SK-N-SH treated with all-trans-retinoic acid at 6 μM for 48 hours (cell line): Measurements from ENCODE around the gene ELOA.

ENCODE experiments used
- ATAC-seq: fragments of 200-7000 bp; cut with Tn5 transposase; 3 replicates; pipeline ENCODE4 v1.9.1; 2020; ENCODE audit warnings: mild to moderate bottlenecking, moderate library complexity
- ARNTL ChIP-seq: fragments of 450-650 bp; formaldehyde crosslinking; IDR thresholded peaks from 2 replicates; pipeline ENCODE4 v1.5.0; 2020; ENCODE audit warnings: low read depth, mild to moderate bottlenecking, moderate library complexity, borderline replicate concordance
- BACH2 ChIP-seq: fragments of 250-450 bp; sonication (Bioruptor Pico); IDR thresholded peaks from 2 replicates; pipeline ENCODE4 v1.9.0; 2021; ENCODE audit warnings: mild to moderate bottlenecking, borderline replicate concordance
- CREB5 ChIP-seq: fragments of 250-450 bp; sonication (Bioruptor Pico); IDR thresholded peaks from 2 replicates; pipeline ENCODE4 v1.5.1; 2020; ENCODE audit warnings: low read depth, mild to moderate bottlenecking, moderate library complexity
- CSRNP3 ChIP-seq: fragments of 250-450 bp; sonication (Bioruptor Pico); IDR thresholded peaks from 2 replicates; pipeline ENCODE4 v1.5.1; 2021; ENCODE audit warnings: mild to moderate bottlenecking, moderate library complexity
- ISL1 ChIP-seq: fragments of 250-450 bp; sonication (Bioruptor Pico); IDR thresholded peaks from 2 replicates; pipeline ENCODE4 v2.1.2; 2022; ENCODE audit warnings: mild to moderate bottlenecking, moderate library complexity
- OSR1 ChIP-seq: fragments of 250-450 bp; sonication (Bioruptor Pico); IDR thresholded peaks from 2 replicates; pipeline ENCODE4 v1.8.0; 2022; ENCODE audit warnings: moderate library complexity, mild to moderate bottlenecking, inconsistent platforms
- PATZ1 ChIP-seq: fragments of 250-450 bp; sonication (Bioruptor Pico); IDR thresholded peaks from 2 replicates; pipeline ENCODE4 v1.8.0; 2020; ENCODE audit warnings: mild to moderate bottlenecking, moderate library complexity, borderline replicate concordance
- POU6F1 ChIP-seq: fragments of 250-450 bp; sonication (Bioruptor Pico); IDR thresholded peaks from 2 replicates; pipeline ENCODE4 v1.8.0; 2021; ENCODE audit warnings: low read depth, mild to moderate bottlenecking, moderate library complexity, borderline replicate concordance
- PPARA ChIP-seq: fragments of 250-450 bp; sonication (Bioruptor Pico); IDR thresholded peaks from 2 replicates; pipeline ENCODE4 v1.5.0; 2020; ENCODE audit warnings: mild to moderate bottlenecking, borderline replicate concordance
- SNAI2 ChIP-seq: fragments of 250-450 bp; sonication (Bioruptor Pico); IDR thresholded peaks from 2 replicates; pipeline ENCODE4 v1.5.0; 2020; ENCODE audit warnings: mild to moderate bottlenecking, moderate library complexity
- TCF4 ChIP-seq: fragments of 250-450 bp; sonication (Bioruptor Pico); IDR thresholded peaks from 2 replicates; pipeline ENCODE4 v1.8.0; 2021; ENCODE audit warnings: mild to moderate bottlenecking, moderate library complexity, borderline replicate concordance
- TOX ChIP-seq: fragments of 250-450 bp; sonication (Bioruptor Pico); IDR thresholded peaks from 2 replicates; pipeline ENCODE4 v1.8.0; 2021; ENCODE audit warnings: mild to moderate bottlenecking, moderate library complexity, borderline replicate concordance
- TSHZ2 ChIP-seq: fragments of 250-450 bp; sonication (Bioruptor Pico); IDR thresholded peaks from 2 replicates; pipeline ENCODE4 v1.5.0; 2020; ENCODE audit warnings: mild to moderate bottlenecking, moderate library complexity
- ZFP3 ChIP-seq: fragments of 250-450 bp; sonication (Bioruptor Pico); IDR thresholded peaks from 2 replicates; pipeline ENCODE4 v1.5.0; 2020; ENCODE audit warnings: mild to moderate bottlenecking, moderate library complexity
- ZFP30 ChIP-seq: fragments of 450-650 bp; formaldehyde crosslinking; IDR thresholded peaks from 2 replicates; pipeline ENCODE4 v1.5.0; 2022; ENCODE audit warnings: mild to moderate bottlenecking, moderate library complexity
- ZNF565 ChIP-seq: fragments of 450-650 bp; formaldehyde crosslinking; conservative IDR thresholded peaks from 2 replicates; pipeline ENCODE4 v1.5.0; 2020; ENCODE audit warnings: low read depth, mild to moderate bottlenecking, moderate library complexity
- ZNF70 ChIP-seq: fragments of 450-650 bp; formaldehyde crosslinking; IDR thresholded peaks from 2 replicates; pipeline ENCODE4 v1.5.0; 2020; ENCODE audit warnings: mild to moderate bottlenecking, moderate library complexity
- ZNF8 ChIP-seq: fragments of 450-650 bp; formaldehyde crosslinking; IDR thresholded peaks from 2 replicates; pipeline ENCODE4 v1.5.0; 2020; ENCODE audit warnings: mild to moderate bottlenecking, moderate library complexity

Gene ELOA

GRCh38 chr1:23772854-23773242, 29.6 kb downstream of the ELOA start (continued):
- TF ChIP-seq ZNF565 (CRISPR knock-in tag), result no peak
- TF ChIP-seq SNAI2 (CRISPR knock-in tag), result no peak
- TF ChIP-seq CSRNP3 (CRISPR knock-in tag), result no peak

GRCh38 chr1:23774174-23774880, 31.1 kb downstream of the ELOA start:
- ATAC-seq, result no peak
- no peak for TF ChIP-seq TOX (CRISPR knock-in tag)
- TF ChIP-seq TSHZ2 (CRISPR knock-in tag), result no peak
- TF ChIP-seq POU6F1 (CRISPR knock-in tag), result no peak
- no peak for TF ChIP-seq ISL1 (CRISPR knock-in tag)
- no peak for TF ChIP-seq ZNF70 (CRISPR knock-in tag)
- no peak for TF ChIP-seq ZFP30
- TF ChIP-seq PATZ1, result no peak
- no peak for TF ChIP-seq ZNF8 (CRISPR knock-in tag)

GRCh38 chr1:23776217-23776616, 32.9 kb downstream of the ELOA start:
- TF ChIP-seq TCF4 (no peak), ZFP30 (no peak), ARNTL (no peak), BACH2 (CRISPR knock-in tag) (no peak), TOX (CRISPR knock-in tag) (no peak), CSRNP3 (CRISPR knock-in tag) (no peak), ZNF8 (CRISPR knock-in tag) (no peak), CREB5 (CRISPR knock-in tag) (no peak), TSHZ2 (CRISPR knock-in tag) (no peak), PPARA (CRISPR knock-in tag) (no peak), PATZ1 (no peak), POU6F1 (CRISPR knock-in tag) (no peak), ZFP3 (CRISPR knock-in tag) (no peak), OSR1 (no peak)
- TF ChIP-seq, all 23 proteins: peak for 0
- no peak for ATAC-seq
